HG02623 (cell line): ENCODE measurements around the gene AOPEP.
"Not testable (repeated sequence)": the region's sequence is repeated elsewhere in the genome, so short reads cannot be mapped to it uniquely, and the experiment has no call there.

ENCODE experiments used
- ATAC-seq: cut with Tn5 transposase; IDR thresholded peaks from one replicate; pipeline ENCODE4 v1.9.1; 2021; ENCODE audit warnings: moderate library complexity; ENCODE audit not compliant: unreplicated experiment

Gene AOPEP

GRCh38 chr9:94837404-94837803, 110.9 kb downstream of the AOPEP start:
- no peak for ATAC-seq

- ATAC-seq = no peak
These were observed 112.9 kb downstream of the AOPEP start for GRCh38 chr9:94839398-94839797.

GRCh38 chr9:94840738-94841137, 114.2 kb downstream of the AOPEP start:
- ATAC-seq = no peak

GRCh38 chr9:94843134-94843533, 116.6 kb downstream of the AOPEP start:
- no peak for ATAC-seq

- no peak for ATAC-seq
These were observed 120.2 kb downstream of the AOPEP start for GRCh38 chr9:94846739-94847138.

- no peak for ATAC-seq
These were observed 121.0 kb downstream of the AOPEP start for GRCh38 chr9:94847486-94847885.

GRCh38 chr9:94848791-94849190, 122.3 kb downstream of the AOPEP start:
- ATAC-seq = not testable (repeated sequence)

GRCh38 chr9:94850540-94851434, 124.3 kb downstream of the AOPEP start:
- no peak for ATAC-seq

- no peak for ATAC-seq
These were observed 125.0 kb downstream of the AOPEP start for GRCh38 chr9:94851467-94851866.

GRCh38 chr9:94851892-94852291, 125.4 kb downstream of the AOPEP start:
- ATAC-seq = no peak

- no peak for ATAC-seq
These were observed 125.9 kb downstream of the AOPEP start for GRCh38 chr9:94852373-94852772.

- no peak for ATAC-seq
These were observed 127.4 kb downstream of the AOPEP start for GRCh38 chr9:94853887-94854286.

GRCh38 chr9:94855903-94856302, 129.4 kb downstream of the AOPEP start:
- ATAC-seq = no peak

- no peak for ATAC-seq
These were observed 131.3 kb downstream of the AOPEP start for GRCh38 chr9:94857791-94858190.

- ATAC-seq = no peak
These were observed 132.7 kb downstream of the AOPEP start for GRCh38 chr9:94859226-94859625.

GRCh38 chr9:94859891-94860290, 133.4 kb downstream of the AOPEP start:
- ATAC-seq = no peak

- peak; percentile 93 for ATAC-seq
These were observed 134.4 kb downstream of the AOPEP start for GRCh38 chr9:94860678-94861588.

- ATAC-seq = no peak
These were observed 135.2 kb downstream of the AOPEP start for GRCh38 chr9:94861589-94862272.

- no peak for ATAC-seq
These were observed 137.7 kb downstream of the AOPEP start for GRCh38 chr9:94864196-94864595.

- no peak for ATAC-seq
These were observed 138.5 kb downstream of the AOPEP start for GRCh38 chr9:94864862-94865509.
